NCI-H2029 (cell line): ENCODE data around the gene CPNE4.
"Not testable (repeated sequence)": the region's sequence is repeated elsewhere in the genome, so short reads cannot be mapped to it uniquely, and the experiment has no call there.

Experiments used
- DNase-seq: peaks from one replicate; lab custom pipeline; 2025; lab: John Stamatoyannopoulos, UW

Gene CPNE4

GRCh38 chr3:131535131-131535530, 499.7 kb downstream of the CPNE4 start:
- no peak for DNase-seq

GRCh38 chr3:131532645-131533044, 502.2 kb downstream of the CPNE4 start:
- DNase-seq, result no peak

- no peak for DNase-seq
These were observed 504.0 kb downstream of the CPNE4 start for GRCh38 chr3:131530843-131531242.

- no peak for DNase-seq
These were observed 504.4 kb downstream of the CPNE4 start for GRCh38 chr3:131530388-131530787.

GRCh38 chr3:131526801-131527347, 507.9 kb downstream of the CPNE4 start:
- peak; percentile 13 for DNase-seq

- no peak for DNase-seq
These were observed 516.1 kb downstream of the CPNE4 start for GRCh38 chr3:131518680-131519079.

GRCh38 chr3:131505421-131505820, 529.4 kb downstream of the CPNE4 start:
- no peak for DNase-seq

GRCh38 chr3:131503320-131503635, 531.5 kb downstream of the CPNE4 start:
- DNase-seq, result no peak

- DNase-seq, result peak; percentile 45
These were observed 532.1 kb downstream of the CPNE4 start, which contains the start of gene MRPL3 for GRCh38 chr3:131502530-131503319. Gene MRPL3, minus strand, starts transcription at chr3:131502971. Its CDS starts 150 bp downstream, at chr3:131502821.

- no peak for DNase-seq
These were observed 532.9 kb downstream of the CPNE4 start for GRCh38 chr3:131501949-131502348.

- DNase-seq, result no peak
These were observed 540.1 kb downstream of the CPNE4 start for GRCh38 chr3:131494706-131495105.

GRCh38 chr3:131491775-131492174, 543.0 kb downstream of the CPNE4 start:
- no peak for DNase-seq

GRCh38 chr3:131491084-131491483, 543.7 kb downstream of the CPNE4 start:
- DNase-seq, result no peak

GRCh38 chr3:131486545-131486944, 548.3 kb downstream of the CPNE4 start:
- DNase-seq, result not testable (repeated sequence)

GRCh38 chr3:131485119-131485518, 549.7 kb downstream of the CPNE4 start:
- no peak for DNase-seq

GRCh38 chr3:131484496-131485111, 550.2 kb downstream of the CPNE4 start:
- DNase-seq, result no peak
